SK-N-SH treated with all-trans-retinoic acid at 6 μM for 48 hours (cell line): ENCODE results near the gene VEPH1.

Source experiments
- CSDC2 ChIP-seq: fragments of 250-450 bp; sonication (Bioruptor Pico); IDR thresholded peaks from 2 replicates; pipeline ENCODE4 v1.5.0; 2020; ENCODE audit warnings: mild to moderate bottlenecking, moderate library complexity
- ESRRG ChIP-seq: fragments of 250-450 bp; sonication (Bioruptor Pico); IDR thresholded peaks from 2 replicates; pipeline ENCODE4 v1.6.1; 2021; ENCODE audit warnings: mild to moderate bottlenecking
- GLIS3 ChIP-seq: fragments of 250-450 bp; sonication (Bioruptor Pico); IDR thresholded peaks from 2 replicates; pipeline ENCODE4 v1.5.0; 2020; ENCODE audit warnings: mild to moderate bottlenecking, moderate library complexity
- SNAI2 ChIP-seq: fragments of 250-450 bp; sonication (Bioruptor Pico); IDR thresholded peaks from 2 replicates; pipeline ENCODE4 v1.5.0; 2020; ENCODE audit warnings: mild to moderate bottlenecking, moderate library complexity
- TCF4 ChIP-seq: fragments of 250-450 bp; sonication (Bioruptor Pico); IDR thresholded peaks from 2 replicates; pipeline ENCODE4 v1.8.0; 2021; ENCODE audit warnings: mild to moderate bottlenecking, moderate library complexity, borderline replicate concordance
- TOX ChIP-seq: fragments of 250-450 bp; sonication (Bioruptor Pico); IDR thresholded peaks from 2 replicates; pipeline ENCODE4 v1.8.0; 2021; ENCODE audit warnings: mild to moderate bottlenecking, moderate library complexity, borderline replicate concordance
- ZFP30 ChIP-seq: fragments of 450-650 bp; formaldehyde crosslinking; IDR thresholded peaks from 2 replicates; pipeline ENCODE4 v1.5.0; 2022; ENCODE audit warnings: mild to moderate bottlenecking, moderate library complexity
- ZNF565 ChIP-seq: fragments of 450-650 bp; formaldehyde crosslinking; conservative IDR thresholded peaks from 2 replicates; pipeline ENCODE4 v1.5.0; 2020; ENCODE audit warnings: low read depth, mild to moderate bottlenecking, moderate library complexity
- TF ChIP-seq, protein P1 (sequence below): fragments of 250-450 bp; sonication (Bioruptor Pico); IDR thresholded peaks from 2 replicates; pipeline ENCODE4 v1.5.1; 2020; ENCODE audit warnings: low read depth, mild to moderate bottlenecking, moderate library complexity
- TF ChIP-seq, protein P2 (sequence below): fragments of 250-450 bp; sonication (Bioruptor Pico); IDR thresholded peaks from 2 replicates; pipeline ENCODE4 v1.8.0; 2021; ENCODE audit warnings: low read depth, mild to moderate bottlenecking, moderate library complexity, borderline replicate concordance

DNA sequence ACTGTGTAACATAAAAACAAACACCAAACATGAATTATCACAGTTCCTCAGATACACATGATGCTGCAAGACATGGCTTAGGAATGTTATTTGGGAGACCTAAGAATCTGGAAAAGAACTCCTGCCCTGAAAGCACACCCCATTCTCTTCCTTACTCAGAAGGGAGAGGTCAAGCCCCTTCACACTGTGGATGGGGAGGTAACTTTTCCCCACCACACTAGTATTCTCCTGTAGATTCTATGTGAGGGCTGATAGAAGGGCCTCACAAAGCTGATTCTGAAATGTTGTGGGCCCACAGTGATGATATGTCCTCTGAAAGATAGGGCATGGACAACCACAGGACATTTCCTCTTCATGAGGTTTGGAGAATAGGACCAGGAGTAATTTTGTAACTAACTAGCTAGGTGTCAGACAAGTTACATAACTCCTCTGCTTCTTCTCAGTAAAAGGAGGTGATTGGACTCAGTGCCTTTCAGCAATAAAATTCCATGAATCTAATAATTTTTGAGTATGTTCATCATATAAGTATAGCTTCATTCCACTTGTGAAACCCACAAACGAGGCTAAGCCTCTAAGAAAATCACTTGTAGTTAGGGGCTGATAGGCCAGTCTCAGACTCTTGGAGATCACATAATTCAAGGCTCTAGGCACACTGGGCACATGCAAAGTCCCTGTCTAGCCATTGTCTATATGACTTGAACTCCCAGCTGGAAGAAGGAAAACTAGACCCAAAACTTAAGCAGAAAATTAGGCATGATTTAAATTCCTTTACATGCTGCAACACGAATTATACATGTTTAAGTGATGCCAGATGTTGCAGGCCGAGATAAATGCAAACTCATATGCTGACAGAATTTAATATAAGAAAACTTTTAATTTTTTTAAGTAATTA, 59.1 kb downstream of the VEPH1 start:
- TF ChIP-seq SNAI2 = no peak
- peak; percentile 49; the same call in 1 of the 2 replicates for TF ChIP-seq TCF4 (CRISPR knock-in tag)
- TF ChIP-seq ZFP30 (CRISPR knock-in tag) = no peak
- TF ChIP-seq, protein P1, sequence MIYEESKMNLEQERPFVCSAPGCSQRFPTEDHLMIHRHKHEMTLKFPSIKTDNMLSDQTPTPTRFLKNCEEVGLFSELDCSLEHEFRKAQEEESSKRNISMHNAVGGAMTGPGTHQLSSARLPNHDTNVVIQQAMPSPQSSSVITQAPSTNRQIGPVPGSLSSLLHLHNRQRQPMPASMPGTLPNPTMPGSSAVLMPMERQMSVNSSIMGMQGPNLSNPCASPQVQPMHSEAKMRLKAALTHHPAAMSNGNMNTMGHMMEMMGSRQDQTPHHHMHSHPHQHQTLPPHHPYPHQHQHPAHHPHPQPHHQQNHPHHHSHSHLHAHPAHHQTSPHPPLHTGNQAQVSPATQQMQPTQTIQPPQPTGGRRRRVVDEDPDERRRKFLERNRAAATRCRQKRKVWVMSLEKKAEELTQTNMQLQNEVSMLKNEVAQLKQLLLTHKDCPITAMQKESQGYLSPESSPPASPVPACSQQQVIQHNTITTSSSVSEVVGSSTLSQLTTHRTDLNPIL (CRISPR knock-in tag) = no peak
- TF ChIP-seq TOX = no peak
- no peak for TF ChIP-seq ESRRG
- TF ChIP-seq, protein P2, sequence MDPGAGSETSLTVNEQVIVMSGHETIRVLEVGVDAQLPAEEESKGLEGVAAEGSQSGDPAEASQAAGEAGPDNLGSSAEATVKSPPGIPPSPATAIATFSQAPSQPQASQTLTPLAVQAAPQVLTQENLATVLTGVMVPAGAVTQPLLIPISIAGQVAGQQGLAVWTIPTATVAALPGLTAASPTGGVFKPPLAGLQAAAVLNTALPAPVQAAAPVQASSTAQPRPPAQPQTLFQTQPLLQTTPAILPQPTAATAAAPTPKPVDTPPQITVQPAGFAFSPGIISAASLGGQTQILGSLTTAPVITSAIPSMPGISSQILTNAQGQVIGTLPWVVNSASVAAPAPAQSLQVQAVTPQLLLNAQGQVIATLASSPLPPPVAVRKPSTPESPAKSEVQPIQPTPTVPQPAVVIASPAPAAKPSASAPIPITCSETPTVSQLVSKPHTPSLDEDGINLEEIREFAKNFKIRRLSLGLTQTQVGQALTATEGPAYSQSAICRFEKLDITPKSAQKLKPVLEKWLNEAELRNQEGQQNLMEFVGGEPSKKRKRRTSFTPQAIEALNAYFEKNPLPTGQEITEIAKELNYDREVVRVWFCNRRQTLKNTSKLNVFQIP (CRISPR knock-in tag) = no peak
- TF ChIP-seq GLIS3 (CRISPR knock-in tag) = no peak
- no peak for TF ChIP-seq ZNF565 (CRISPR knock-in tag)
- TF ChIP-seq CSDC2 (CRISPR knock-in tag) = no peak
